Measurements from ENCODE around the gene CDH4. TPM values are rescaled to one million over a fixed set of nuclear protein-coding genes. Genes with fewer than 3 reads are reported as not detected.

Gene CDH4
- total RNA-seq, 1 donor from 2014 or later, result 0.99 TPM

- no peaks in the 10 kb centered on the region for H3K36me3 Mint-ChIP-seq (ENCODE audit: low read depth)
- no peaks in the 10 kb centered on the region for H3K27me3 Mint-ChIP-seq (ENCODE audit: low read depth)
- no peak overlapping the region for H3K4me3 Mint-ChIP-seq (ENCODE audit: unreplicated experiment)
- no peak for DNase-seq (ENCODE audit: low spot score)
- H3K9me3 Mint-ChIP-seq (ENCODE audit: low read depth), result no peaks in the 10 kb centered on the region
- TF ChIP-seq CTCF (IDR thresholded peaks at IDR 0.05), result no peak
- H3K27ac Mint-ChIP-seq (ENCODE audit: unreplicated experiment), result no peak overlapping the region
- H3K4me1 Mint-ChIP-seq (ENCODE audit: low read depth), result peaks cover 10% of the 10 kb centered on the region
Measured at GRCh38 chr20:61299618-61300017, 47.6 kb downstream of the CDH4 start.

- peak; percentile 84 for DNase-seq (ENCODE audit: low spot score)
- Mint-ChIP-seq H3K27me3 (ENCODE audit: low read depth) (no peaks in the 10 kb centered on the region), H3K4me3 (ENCODE audit: unreplicated experiment) (no peak overlapping the region), H3K4me1 (ENCODE audit: low read depth) (peaks cover 10% of the 10 kb centered on the region), H3K36me3 (ENCODE audit: low read depth) (no peaks in the 10 kb centered on the region), H3K9me3 (ENCODE audit: low read depth) (no peaks in the 10 kb centered on the region), H3K27ac (ENCODE audit: unreplicated experiment) (no peak overlapping the region)
- no peak for TF ChIP-seq CTCF (IDR thresholded peaks at IDR 0.05)
Measured at GRCh38 chr20:61300293-61300692, 48.2 kb downstream of the CDH4 start.

GRCh38 chr20:61300709-61301108 lies 48.6 kb downstream of the CDH4 start:
- no peak overlapping the region for H3K4me3 Mint-ChIP-seq (ENCODE audit: unreplicated experiment)
- H3K36me3 Mint-ChIP-seq (ENCODE audit: low read depth), result no peaks in the 10 kb centered on the region
- TF ChIP-seq CTCF (IDR thresholded peaks at IDR 0.05), result no peak
- no peaks in the 10 kb centered on the region for H3K27me3 Mint-ChIP-seq (ENCODE audit: low read depth)
- peaks cover 9% of the 10 kb centered on the region for H3K4me1 Mint-ChIP-seq (ENCODE audit: low read depth)
- no peaks in the 10 kb centered on the region for H3K9me3 Mint-ChIP-seq (ENCODE audit: low read depth)
- DNase-seq (ENCODE audit: low spot score), result no peak
- H3K27ac Mint-ChIP-seq (ENCODE audit: unreplicated experiment), result no peak overlapping the region

GRCh38 chr20:61301711-61302525 lies 49.9 kb downstream of the CDH4 start:
- TF ChIP-seq CTCF (IDR thresholded peaks at IDR 0.05), result no peak
- no peaks in the 10 kb centered on the region for H3K27me3 Mint-ChIP-seq (ENCODE audit: low read depth)

GRCh38 chr20:61303217-61303616 lies 51.2 kb downstream of the CDH4 start:
- Mint-ChIP-seq H3K9me3 (ENCODE audit: low read depth) (no peaks in the 10 kb centered on the region), H3K27me3 (ENCODE audit: low read depth) (no peaks in the 10 kb centered on the region), H3K27ac (ENCODE audit: unreplicated experiment) (no peak overlapping the region), H3K36me3 (ENCODE audit: low read depth) (no peaks in the 10 kb centered on the region), H3K4me3 (ENCODE audit: unreplicated experiment) (no peak overlapping the region), H3K4me1 (ENCODE audit: low read depth) (no peaks in the 10 kb centered on the region)
- TF ChIP-seq CTCF (IDR thresholded peaks at IDR 0.05), result no peak
- DNase-seq (ENCODE audit: low spot score), result peak; percentile 77

More at GRCh38 chr20:61301711-61302525, 49.9 kb downstream of the CDH4 start:
- no peak overlapping the region for H3K4me3 Mint-ChIP-seq (ENCODE audit: unreplicated experiment)
- no peaks in the 10 kb centered on the region for H3K4me1 Mint-ChIP-seq (ENCODE audit: low read depth)
- H3K36me3 Mint-ChIP-seq (ENCODE audit: low read depth), result no peaks in the 10 kb centered on the region
- DNase-seq (ENCODE audit: low spot score), result no peak
- H3K9me3 Mint-ChIP-seq (ENCODE audit: low read depth), result no peaks in the 10 kb centered on the region
- H3K27ac Mint-ChIP-seq (ENCODE audit: unreplicated experiment), result no peak overlapping the region
